Measurements from ENCODE around the gene ECSIT.

DNA sequence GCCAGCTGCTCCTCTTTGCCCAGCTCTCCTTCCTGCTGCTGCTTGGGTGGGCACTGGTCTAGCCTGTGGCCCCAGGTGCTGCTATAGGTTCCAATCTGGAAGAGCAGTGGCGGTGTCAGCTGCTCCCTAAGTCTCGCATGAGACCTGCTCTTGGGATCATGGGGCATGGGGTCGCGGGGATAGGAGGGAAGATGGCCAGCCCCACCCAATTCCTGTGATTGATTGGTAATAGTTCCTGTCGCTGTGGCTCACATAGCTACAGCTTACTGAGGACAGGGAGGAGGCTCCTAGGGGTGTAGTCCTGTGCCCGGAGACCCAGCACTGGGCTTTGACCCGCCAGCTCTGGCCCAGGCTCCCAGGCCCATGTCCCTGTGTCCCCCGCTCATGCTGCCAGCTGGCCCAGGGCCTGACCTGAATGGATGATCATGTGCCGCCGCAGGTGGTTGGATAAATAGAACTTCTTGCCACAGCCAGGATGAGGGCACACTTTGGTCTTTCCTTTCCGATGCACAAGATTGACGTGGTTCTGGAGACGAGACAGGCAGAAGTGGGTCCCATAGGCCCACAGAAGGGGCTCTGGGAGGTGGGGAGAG is 43.6 kb downstream of the ECSIT start:
- TF ChIP-seq CTCF (conservative IDR thresholded peaks at IDR 0.05) (no peak), ZFX (IDR thresholded peaks at IDR 0.05) (no peak)

All from C4-2B (cell line).